Fibroblast of lung (primary cell): Measurements from ENCODE around the gene DNM1. TPM values are rescaled to one million over a fixed set of nuclear protein-coding genes. Genes with fewer than 3 reads are reported as not detected.

ENCODE experiments used
- DNase-seq, 2 donors: peaks; one replicate each; pipeline versions ENCODE4 v3.0.0 to v3.0.0-alpha.2; 2010; ENCODE audit warnings: low read depth in 2 of 2
- H2AFZ ChIP-seq: 2 replicates; pipeline ENCODE4 v1.5.1; 2012; ENCODE audit warnings: low read length, control low read depth, inconsistent platforms
- H3K27ac ChIP-seq: 2 replicates; pipeline ENCODE4 v1.5.1; 2011; ENCODE audit warnings: low read length, control low read depth; ENCODE audit not compliant: insufficient read depth
- H3K27me3 ChIP-seq: 2 replicates; pipeline ENCODE4 v1.5.1; 2011; ENCODE audit warnings: mild to moderate bottlenecking, low read length; ENCODE audit not compliant: control insufficient read depth, insufficient read depth
- H3K36me3 ChIP-seq: 2 replicates; pipeline ENCODE4 v1.5.1; 2011; ENCODE audit warnings: low read length; ENCODE audit not compliant: control insufficient read depth, insufficient read depth
- H3K4me1 ChIP-seq: 2 replicates; pipeline ENCODE4 v1.5.1; 2011; ENCODE audit warnings: low read length; ENCODE audit not compliant: control insufficient read depth, insufficient read depth; ENCODE audit errors: extremely low read depth
- H3K4me2 ChIP-seq: 2 replicates; pipeline ENCODE4 v1.5.1; 2011; ENCODE audit warnings: low read length, control low read depth; ENCODE audit not compliant: insufficient read depth; ENCODE audit errors: extremely low read depth
- H3K4me3 ChIP-seq, 4 experiments: fragments of 200-600 bp in 1 of 4; sonication (generic) in 1 of 4; replicated peaks in 1 of 4; 2 replicates each; pipeline ENCODE4 v1.5.1; 2011 to 2016; ENCODE audit warnings: low read length in 4 of 4, low read depth in 3 of 4, mild to moderate bottlenecking in 3 of 4, control low read depth in 2 of 4, inconsistent platforms in 1 of 4, mixed read lengths in 1 of 4; ENCODE audit not compliant: insufficient read depth in 1 of 4; ENCODE audit errors: control extremely low read depth in 1 of 4
- H3K79me2 ChIP-seq: 2 replicates; pipeline ENCODE4 v1.5.1; 2012; ENCODE audit warnings: mild to moderate bottlenecking, low read length, inconsistent platforms; ENCODE audit not compliant: control insufficient read depth, insufficient read depth
- H3K9ac ChIP-seq: 2 replicates; pipeline ENCODE4 v1.5.1; 2011; ENCODE audit warnings: mild to moderate bottlenecking, low read length, control low read depth; ENCODE audit not compliant: insufficient read depth
- H3K9me3 ChIP-seq: 2 replicates; pipeline ENCODE4 v1.5.1; 2012; ENCODE audit warnings: low read depth, low read length; ENCODE audit not compliant: control insufficient read depth, insufficient read depth
- H4K20me1 ChIP-seq: 2 replicates; pipeline ENCODE4 v1.5.1; 2011; ENCODE audit warnings: low read length; ENCODE audit not compliant: control insufficient read depth, insufficient read depth; ENCODE audit errors: extremely low read depth
- CTCF ChIP-seq, 2 donors: IDR thresholded peaks in 1 of 2; conservative IDR thresholded peaks in 1 of 2; 1 replicate in 1 of 2; 2 replicates in 1 of 2; pipeline ENCODE4 v1.5.1; 2011 to 2012; ENCODE audit warnings: low read length in 2 of 2, control low read depth in 1 of 2, inconsistent platforms in 1 of 2, low read depth in 1 of 2, mild to moderate bottlenecking in 1 of 2
- EZH2 ChIP-seq: IDR thresholded peaks from 2 replicates; pipeline ENCODE4 v1.5.1; 2012; ENCODE audit warnings: low read length, control low read depth, mild to moderate bottlenecking; ENCODE audit errors: missing control alignments
- polyA plus RNA-seq, 2 donors: library from polyadenylated mRNA; depleted of rRNA in 1 of 2; stranded (reverse) in 1 of 2; unstranded in 1 of 2; fragments of >200 nt; gene quantifications; 2 replicates each; pipeline ENCODE4 v1.2.1, GENCODE V29; 2011 to 2012; ENCODE audit warnings: missing spikeins in 1 of 2
- total RNA-seq: library from RNA; depleted of rRNA; stranded (reverse); fragments of >200 nt; gene quantifications from 2 replicates; pipeline ENCODE4 v1.2.1, GENCODE V29; 2014

DNM1 gene
- total and polyA plus RNA-seq, 2 donors (not counting 1 experiment from before 2014, with no cell fraction given) = 3.7 to 30.4 TPM

- Histone ChIP-seq H3K4me1 (no peaks in the 10 kb centered on the region), H3K27ac (no peak overlapping the region), H3K4me2 (no peak overlapping the region), H4K20me1 (no peaks in the 10 kb centered on the region), H3K9me3 (no peaks in the 10 kb centered on the region), H3K36me3 (no peaks in the 10 kb centered on the region), H3K79me2 (no peaks in the 10 kb centered on the region), H3K9ac (no peak overlapping the region), H2AFZ (no peak overlapping the region), H3K27me3 (no peaks in the 10 kb centered on the region), H3K4me3 (no peak overlapping the region)
- no peak for DNase-seq
- TF ChIP-seq EZH2 (no peak), CTCF (conservative IDR thresholded peaks at IDR 0.05 in 1 of 2, IDR thresholded peaks at IDR 0.05 in 1 of 2; ENCODE audit: low read depth in 1 of 2, low read length in 2 of 2) (no peak)
Observed at GRCh38 chr9:128231638-128232527, 28.7 kb downstream of the DNM1 start.

- TF ChIP-seq EZH2 (no peak), CTCF (conservative IDR thresholded peaks at IDR 0.05 in 1 of 2, IDR thresholded peaks at IDR 0.05 in 1 of 2; ENCODE audit: low read depth in 1 of 2, low read length in 2 of 2) (no peak)
- no peak overlapping the region for H3K4me2 ChIP-seq
- no peak overlapping the region for H3K4me3 ChIP-seq
- H3K9me3 ChIP-seq = no peaks in the 10 kb centered on the region
- H3K9ac ChIP-seq = no peak overlapping the region
- no peak overlapping the region for H2AFZ ChIP-seq
- H3K36me3 ChIP-seq = no peaks in the 10 kb centered on the region
- H3K27me3 ChIP-seq = no peaks in the 10 kb centered on the region
- H3K4me1 ChIP-seq = no peaks in the 10 kb centered on the region
- H3K27ac ChIP-seq = no peak overlapping the region
- DNase-seq = no peak
- H3K79me2 ChIP-seq = no peaks in the 10 kb centered on the region
- H4K20me1 ChIP-seq = no peaks in the 10 kb centered on the region
Observed at GRCh38 chr9:128232528-128233428, 29.6 kb downstream of the DNM1 start.

- Histone ChIP-seq H2AFZ (no peak overlapping the region), H3K4me2 (no peak overlapping the region), H3K79me2 (no peaks in the 10 kb centered on the region), H3K4me3 (no peak overlapping the region), H3K4me1 (no peaks in the 10 kb centered on the region), H3K36me3 (no peaks in the 10 kb centered on the region), H3K9ac (no peak overlapping the region), H4K20me1 (no peaks in the 10 kb centered on the region), H3K27ac (no peak overlapping the region), H3K27me3 (no peaks in the 10 kb centered on the region), H3K9me3 (no peaks in the 10 kb centered on the region)
- TF ChIP-seq EZH2 (no peak), CTCF (conservative IDR thresholded peaks at IDR 0.05 in 1 of 2, IDR thresholded peaks at IDR 0.05 in 1 of 2; ENCODE audit: low read depth in 1 of 2, low read length in 2 of 2) (no peak)
- no peak for DNase-seq
Observed at GRCh38 chr9:128233817-128234406, 30.7 kb downstream of the DNM1 start.
